Measurements from ENCODE around the gene RTN4. TPM values are rescaled to one million over a fixed set of nuclear protein-coding genes. Genes with fewer than 3 reads are reported as not detected.

The RTN4 gene
- total and polyA plus RNA-seq, 2 of the 4 experiments (the other 2 are of a cell fraction), result 77.8 to 588 TPM

- H2BK20ac ChIP-seq (ENCODE audit: low read depth, low read length), result no peak overlapping the region
- peak overlapping the region; percentile 34; the same call in 1 of the 2 replicates for H3K4me2 ChIP-seq (ENCODE audit: low read depth, low read length)
- H2AFZ ChIP-seq (replicated peaks; ENCODE audit: low read length, poor library complexity), result peak overlapping the region; percentile 9
- H3K36me3 ChIP-seq (ENCODE audit: control insufficient read depth, insufficient read depth, low read length), result peaks cover 2% of the 10 kb centered on the region
- H3K79me1 ChIP-seq (ENCODE audit: low read depth in 1 of 2, low read length in 2 of 2), result peaks cover 6 to 16% of the 10 kb centered on the region in 2 experiments; a peak in 3 of 4 replicates
- ATAC-seq (ENCODE audit: low read depth) (peak; percentile 4), DNase-seq (peak; percentile 69)
- peak overlapping the region; percentile 98 for H3K56ac ChIP-seq (ENCODE audit: extremely low read depth, insufficient read depth, low read length)
- ChIA-PET CTCF (interaction anchor here (0.6 to 3.3 kb wide), 16 partner anchors 31 to 545 kb away, joined by 3 to 26 read pairs (median 4); no protein-coding TSS in a partner anchor), POLR2A (ENCODE audit: unreplicated experiment) (interaction anchor here (1.2 to 1.8 kb wide), 8 partner anchors 34 to 125 kb away, joined by 3 to 7 read pairs (median 6); no protein-coding TSS in a partner anchor)
- no TSS peak for BruUV-seq (replicated peaks)
- peak overlapping the region; percentile 94 for H3K14ac ChIP-seq (replicated peaks; ENCODE audit: low read depth, low read length)
- peak overlapping the region; percentile 79 for H4K5ac ChIP-seq (ENCODE audit: low read depth, low read length)
- H3K4ac ChIP-seq (ENCODE audit: low read depth, low read length), result peak overlapping the region; percentile 94
- H3K27me3 ChIP-seq (ENCODE audit: control insufficient read depth, insufficient read depth, low read length), result no peaks in the 10 kb centered on the region
- H4K8ac ChIP-seq (ENCODE audit: low read depth in 2 of 2, low read length in 2 of 2), result peak overlapping the region; percentile 81 to 93
- in situ Hi-C loops (cut with MboI; ENCODE audit: low sequenced_read_pairs), result loop anchor here (5.0 kb wide), 1 partner anchor 118 kb away; no protein-coding TSS in a partner anchor
- peak overlapping the region; percentile 95 for H3K27ac ChIP-seq (ENCODE audit: insufficient read depth, low read length)
- H3K4me3 ChIP-seq (ENCODE audit: insufficient read depth, low read depth, low read length), result peak overlapping the region; percentile 70
- intact Hi-C loops (cut with micrococcal nuclease), result loop anchor here (1.0 to 10.0 kb wide), 4 partner anchors 62 to 324 kb away; partner anchors contain the start of genes CLHC1, EML6 and RPS27A
- no peaks in the 10 kb centered on the region; the same call in 1 of the 2 replicates for H3K4me1 ChIP-seq (ENCODE audit: control insufficient read depth, insufficient read depth, low read length)
- peak overlapping the region; percentile 73 for H3K18ac ChIP-seq (ENCODE audit: low read depth, low read length)
- dilution Hi-C loops (cut with HindIII; ENCODE audit: low sequenced_read_pairs, unreplicated experiment), result no loop called here
- H4K20me1 ChIP-seq (ENCODE audit: insufficient read depth, low read length), result peaks cover 56% of the 10 kb centered on the region
- H2AK5ac ChIP-seq (ENCODE audit: low read depth, low read length), result peak overlapping the region; percentile 76
- no peaks in the 10 kb centered on the region for H3K9me3 ChIP-seq (ENCODE audit: control insufficient read depth, insufficient read depth, low read length)
- H2BK15ac ChIP-seq (ENCODE audit: low read depth, low read length), result 0 out of 3 replicates have a peak overlapping the region, but pooled peaks have one; percentile 18
- H2AK9ac ChIP-seq (replicated peaks; ENCODE audit: low read depth, low read length, poor library complexity), result peak overlapping the region; percentile 99
- 0% methylated on average over 15 of the region's 56 CpGs; no CpG with 5 or more reads in 1 of the 2 experiments for WGBS, 2 experiments (ENCODE audit: extremely low coverage in 2 of 2, insufficient read length in 1 of 2)
- peaks cover 6% of the 10 kb centered on the region; the same call in 1 of the 2 replicates for H3K9me1 ChIP-seq (ENCODE audit: insufficient read depth, low read length)
- H4K91ac ChIP-seq (ENCODE audit: insufficient read depth, low read depth, low read length), result peak overlapping the region; percentile 88
- peak overlapping the region; percentile 97 for H3K23ac ChIP-seq (ENCODE audit: low read depth, low read length)
- H3K9ac ChIP-seq (ENCODE audit: low read depth, low read length), result peak overlapping the region; percentile 97
- peak overlapping the region; percentile 75 for H2BK120ac ChIP-seq (ENCODE audit: low read depth, low read length)
- peak overlapping the region; percentile 94 for H2BK5ac ChIP-seq (ENCODE audit: low read depth, low read length, poor library complexity, severe bottlenecking)
- no peak for TF ChIP-seq MAFK (IDR thresholded peaks at IDR 0.05; ENCODE audit: low read depth, low read length)
- no peak for TF ChIP-seq RFX5 (IDR thresholded peaks at IDR 0.05; ENCODE audit: low read depth, low read length)
- TF ChIP-seq RCOR1 (IDR thresholded peaks at IDR 0.05; ENCODE audit: insufficient replicate concordance, low read length), result no peak
- TF ChIP-seq ELK1 (IDR thresholded peaks at IDR 0.05; ENCODE audit: borderline replicate concordance, low read depth, low read length), result no peak
- peak; percentile 67 for TF ChIP-seq CTCF (conservative IDR thresholded peaks at IDR 0.05; ENCODE audit: low read depth, low read length)
- no peak for TF ChIP-seq NFE2L2 (IDR thresholded peaks at IDR 0.05; ENCODE audit: low read depth, low read length)
- TF ChIP-seq RAD21 (IDR thresholded peaks at IDR 0.05; ENCODE audit: low read length), result peak; percentile 65
- TF ChIP-seq CEBPB (IDR thresholded peaks at IDR 0.05; ENCODE audit: low read depth, low read length), result no peak
- TF ChIP-seq FOS (IDR thresholded peaks at IDR 0.05; ENCODE audit: low read depth, low read length), result no peak
- TF ChIP-seq BHLHE40 (IDR thresholded peaks at IDR 0.05; ENCODE audit: low read depth, low read length), result no peak; the same call in 1 of the 2 replicates
- peak; percentile 46 for TF ChIP-seq SMC3 (IDR thresholded peaks at IDR 0.05; ENCODE audit: low read depth, low read length)
- peak; percentile 71; the same call in 1 of the 2 replicates for TF ChIP-seq MXI1 (IDR thresholded peaks at IDR 0.05; ENCODE audit: borderline replicate concordance, low read depth, low read length)
- TF ChIP-seq MAZ (IDR thresholded peaks at IDR 0.05; ENCODE audit: borderline replicate concordance, low read depth, low read length), result peak; percentile 37; the same call in 1 of the 2 replicates
- TF ChIP-seq POLR2A (IDR thresholded peaks at IDR 0.05; ENCODE audit: low read depth, low read length), result peak; percentile 72
Measured at GRCh38 chr2:55049043-55049820, 1.0 kb downstream of the RTN4 start.
